ENCODE results near the gene FLNA. TPM values are rescaled to one million over a fixed set of nuclear protein-coding genes. Genes with fewer than 3 reads are reported as not detected.

FLNA gene
- total and polyA plus RNA-seq, 9 of the 15 experiments (the other 6 are each of a cell fraction or from before 2014, with no cell fraction given), result 6.2 to 735 (median 135) TPM

DNA sequence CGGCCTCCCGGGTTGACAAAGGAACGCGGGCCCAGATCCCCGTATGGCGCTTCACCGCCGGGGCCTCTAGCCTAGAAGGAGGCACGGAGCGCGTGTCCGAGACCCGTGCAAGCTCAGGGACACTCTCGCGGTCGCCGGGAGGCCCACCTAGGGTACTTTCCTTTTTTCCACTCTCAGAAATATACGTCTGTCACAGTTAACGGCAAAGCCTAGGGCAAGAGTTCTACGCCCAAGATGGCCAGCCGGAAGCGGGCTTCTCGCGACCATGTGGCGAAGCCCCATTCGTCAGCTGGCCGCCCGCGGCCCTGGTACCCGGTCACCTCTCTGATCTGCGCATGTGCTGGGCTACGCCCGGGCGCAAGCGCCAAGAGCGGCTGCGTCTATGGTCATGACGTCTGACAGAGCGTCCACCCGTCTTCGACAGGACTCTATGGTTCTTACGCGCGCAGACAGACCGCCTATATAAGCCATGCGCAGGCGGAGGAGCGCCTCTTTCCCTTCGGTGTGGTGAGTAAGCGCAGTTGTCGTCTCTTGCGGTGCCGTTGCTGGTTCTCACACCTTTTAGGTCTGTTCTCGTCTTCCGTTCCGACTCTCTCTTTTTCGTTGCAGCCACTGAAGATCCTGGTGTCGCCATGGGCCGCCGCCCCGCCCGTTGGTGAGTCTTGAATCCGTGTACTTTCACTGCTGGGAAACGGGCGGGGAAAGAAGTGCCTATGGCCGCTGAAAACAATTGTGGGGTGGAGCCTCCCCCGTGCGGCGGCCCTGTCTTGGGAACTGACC is 23.6 kb upstream of the FLNA start, which contains the start of gene RPL10 (continued):
- TF ChIP-seq CHD7 (IDR thresholded peaks at IDR 0.05; ENCODE audit: low read depth, low read length), result peak; percentile 23
- no peak for TF ChIP-seq ZNF644 (tag; IDR thresholded peaks at IDR 0.05; ENCODE audit: low read depth)
- TF ChIP-seq POLR2AphosphoS5 (IDR thresholded peaks at IDR 0.05; ENCODE audit: control insufficient read depth, insufficient read depth, low read depth, low read length), result peak; percentile 99
- peak; percentile 75 for TF ChIP-seq ZNF511 (CRISPR knock-in tag; IDR thresholded peaks at IDR 0.05)
- TF ChIP-seq ZNF75A (CRISPR knock-in tag; IDR thresholded peaks at IDR 0.05), result no peak
- no peak; the same call in 1 of the 2 replicates for TF ChIP-seq ZNF12 (CRISPR knock-in tag; IDR thresholded peaks at IDR 0.05)
- peak; percentile 82; the same call in 1 of the 2 replicates for TF ChIP-seq CBFB (CRISPR knock-in tag; IDR thresholded peaks at IDR 0.05)
- no peak for TF ChIP-seq KLF10 (CRISPR knock-in tag; IDR thresholded peaks at IDR 0.05)
- peak; percentile 92 for TF ChIP-seq ZFX (CRISPR knock-in tag; IDR thresholded peaks at IDR 0.05)
- TF ChIP-seq ILF3 (IDR thresholded peaks at IDR 0.05; ENCODE audit: borderline replicate concordance), result peak; percentile 19; the same call in 1 of the 2 replicates
- no peak for TF ChIP-seq ZNF311 (CRISPR knock-in tag; IDR thresholded peaks at IDR 0.05)
- peak; percentile 52; the same call in 1 of the 2 replicates for TF ChIP-seq THRB (CRISPR knock-in tag; conservative IDR thresholded peaks at IDR 0.05)
- peak in 1 of 2 experiments; percentile 81; a peak in 2 of 4 replicates for TF ChIP-seq ARNT (IDR thresholded peaks at IDR 0.05)
- TF ChIP-seq, protein P1, sequence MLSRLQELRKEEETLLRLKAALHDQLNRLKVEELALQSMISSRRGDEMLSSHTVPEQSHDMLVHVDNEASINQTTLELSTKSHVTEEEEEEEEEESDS (CRISPR knock-in tag; IDR thresholded peaks at IDR 0.05), result no peak
